ENCODE data around the gene TANGO6. TPM values are rescaled to one million over a fixed set of nuclear protein-coding genes. Genes with fewer than 3 reads are reported as not detected.
A peak's percentile ranks its signal among the peaks of the same experiment; 100 is the strongest.

TANGO6 gene
- total and polyA plus RNA-seq, 2 of the 8 experiments (the other 6 are each of a cell fraction or from before 2014, with no cell fraction given) = 5.0 to 19.5 TPM

- H2BK15ac ChIP-seq (ENCODE audit: low read length) = no peak overlapping the region
- CTCF ChIA-PET (ENCODE audit: partially characterized antibody) = interaction anchor here (0.9 to 3.5 kb wide), 11 partner anchors 11 to 177 kb away, joined by 3 to 9 read pairs (median 6); no protein-coding TSS in a partner anchor
- peak overlapping the region; percentile 62 for H2BK120ac ChIP-seq (replicated peaks; ENCODE audit: low read depth, low read length)
- H3K4me2 ChIP-seq (ENCODE audit: insufficient read depth in 1 of 2, low read depth in 2 of 2, low read length in 2 of 2) = peak overlapping the region in 1 of 2 experiments; percentile 72; a peak in 3 of 4 replicates
- no peaks in the 10 kb centered on the region for H3K36me3 ChIP-seq (ENCODE audit: control insufficient read depth in 2 of 4, insufficient read depth in 4 of 4, low read length in 3 of 4)
- no peak overlapping the region for H3K27ac ChIP-seq (ENCODE audit: low read depth, low read length)
- peaks cover 3% of the 10 kb centered on the region; the same call in 1 of the 2 replicates for H3K23me2 ChIP-seq (ENCODE audit: low read depth, low read length)
- 0 out of 8 replicates have a peak overlapping the region, but pooled peaks of 1 of the 4 experiments have one; percentile 23 for H3K4me3 ChIP-seq (ENCODE audit: extremely low read depth in 1 of 4, insufficient read depth in 2 of 4, low read depth in 3 of 4, low read length in 4 of 4)
- H2AK5ac ChIP-seq (ENCODE audit: low read depth, low read length) = peak overlapping the region; percentile 57; the same call in 1 of the 2 replicates
- POLR2A ChIA-PET (ENCODE audit: partially characterized antibody) = interaction anchor here (1.1 to 2.3 kb wide), 12 partner anchors 11 to 85 kb away, joined by 4 to 25 read pairs (median 8); partner anchors contain the start of gene HAS3
- H2BK5ac ChIP-seq (ENCODE audit: low read depth, low read length) = peak overlapping the region; percentile 79; the same call in 1 of the 2 replicates
- no peak overlapping the region for H2AFZ ChIP-seq (ENCODE audit: low read length)
- peaks cover 6 to 29% (median 26%) of the 10 kb centered on the region in 4 experiments for H3K4me1 ChIP-seq (replicated peaks in 1 of 4; ENCODE audit: control insufficient read depth in 3 of 4, insufficient read depth in 4 of 4, low read length in 3 of 4)
- H3K9ac ChIP-seq (replicated peaks in 1 of 4; ENCODE audit: extremely low read depth in 1 of 4, low read depth in 3 of 4, low read length in 3 of 4) = no peak overlapping the region
- no peaks in the 10 kb centered on the region for H3K79me1 ChIP-seq (ENCODE audit: low read depth, low read length)
- no peak overlapping the region for H3K23ac ChIP-seq (ENCODE audit: insufficient read length)
- no peaks in the 10 kb centered on the region for H4K20me1 ChIP-seq (replicated peaks in 1 of 2; ENCODE audit: control insufficient read depth in 1 of 2, insufficient read depth in 2 of 2, low read length in 2 of 2)
- no peaks in the 10 kb centered on the region for H3K79me2 ChIP-seq (ENCODE audit: control insufficient read depth in 1 of 2, insufficient read depth in 2 of 2, low read length in 2 of 2)
- H4K5ac ChIP-seq (ENCODE audit: insufficient read length, low read depth, low read length) = peak overlapping the region; percentile 78
- no peak for DNase-seq (ENCODE audit: low read depth in 1 of 2, low spot score in 2 of 2)
- peak overlapping the region; percentile 5 for H3K56ac ChIP-seq (replicated peaks; ENCODE audit: insufficient read length, low read depth, low read length)
- H3K14ac ChIP-seq (ENCODE audit: insufficient read length) = no peak overlapping the region
- H3K18ac ChIP-seq (ENCODE audit: extremely low read depth, low read length) = peak overlapping the region; percentile 33; the same call in 1 of the 2 replicates
- 68% methylated on average over 10 of the region's 10 CpGs; no CpG with 5 or more reads in 1 of the 2 experiments for WGBS, 2 experiments (ENCODE audit: extremely low coverage in 1 of 2, insufficient coverage in 1 of 2, insufficient read length in 1 of 2, insufficient replicate concordance in 2 of 2, low coverage in 1 of 2, low lambda C conversion rate in 2 of 2, missing lambda C conversion rate in 1 of 2)
- H2BK12ac ChIP-seq (ENCODE audit: low read depth, low read length) = peak overlapping the region; percentile 52
- peak overlapping the region; percentile 82 for H3K4ac ChIP-seq (replicated peaks; ENCODE audit: insufficient read length, low read depth, low read length)
- no peaks in the 10 kb centered on the region for H3K27me3 ChIP-seq (replicated peaks in 1 of 4; ENCODE audit: control insufficient read depth in 3 of 4, extremely low read depth in 1 of 4, insufficient read depth in 3 of 4, low read length in 3 of 4)
- peak overlapping the region; percentile 96 for H4K91ac ChIP-seq (replicated peaks; ENCODE audit: insufficient read length, low read length)
- no peaks in the 10 kb centered on the region for H3K9me3 ChIP-seq (ENCODE audit: insufficient read depth in 2 of 2, low read depth in 1 of 2, low read length in 1 of 2)
- FAIRE-seq = no peak
- H2BK20ac ChIP-seq (ENCODE audit: low read length) = peak overlapping the region; percentile 2; the same call in 1 of the 2 replicates
- H4K8ac ChIP-seq (ENCODE audit: extremely low read depth, insufficient read depth, low read length) = no peak overlapping the region
- TF ChIP-seq RAD21 (IDR thresholded peaks at IDR 0.05 in 1 of 2, conservative IDR thresholded peaks at IDR 0.05 in 1 of 2; ENCODE audit: low read depth in 2 of 2, low read length in 2 of 2) = no peak
Observed at GRCh38 chr16:69073181-69073702, 229.9 kb downstream of the TANGO6 start.
